Stimulated activated naive CD8-positive, alpha-beta T cell treated with anti-CD3 and anti-CD28 coated beads, Interleukin-15, amount 100 ng/mL, for 72 hours (primary cell): ENCODE results near the gene PLPP4.

ENCODE experiments used
- ATAC-seq: fragments of 150-1000 bp; cut with Tn5 transposase; 2 replicates; pipeline ENCODE4 v1.10.0; 2021; ENCODE audit warnings: mild to moderate bottlenecking, moderate library complexity
- DNase-seq, 2 donors: peaks; one replicate each; pipeline ENCODE4 v3.0.0; 2021 to 2022
- H3K27ac Mint-ChIP-seq, 2 donors: one replicate each; pipeline ENCODE4 v1.8.0; 2022; ENCODE audit warnings: mild to moderate bottlenecking in 2 of 2, mixed read lengths in 2 of 2, moderate library complexity in 2 of 2
- H3K27me3 Mint-ChIP-seq: one replicate; pipeline ENCODE4 v1.8.0; 2022; ENCODE audit warnings: mixed read lengths
- H3K4me1 Mint-ChIP-seq: one replicate; pipeline ENCODE4 v1.8.0; 2022; ENCODE audit warnings: mild to moderate bottlenecking, mixed read lengths
- H3K4me3 Mint-ChIP-seq, 2 donors: one replicate each; pipeline ENCODE4 v1.8.0; 2022; ENCODE audit warnings: mild to moderate bottlenecking in 2 of 2, mixed read lengths in 2 of 2, moderate library complexity in 1 of 2
- H3K9me3 Mint-ChIP-seq, 2 donors: one replicate each; pipeline ENCODE4 v1.8.0; 2022; ENCODE audit warnings: mixed read lengths in 2 of 2

The PLPP4 gene

GRCh38 chr10:120436439-120437112, 20.5 kb upstream of the PLPP4 start:
- no peak overlapping the region for H3K27ac Mint-ChIP-seq
- H3K4me3 Mint-ChIP-seq: no peak overlapping the region
- ATAC-seq (no peak), DNase-seq (no peak)
- H3K27me3 Mint-ChIP-seq: peaks cover 20% of the 10 kb centered on the region
- H3K9me3 Mint-ChIP-seq: peaks cover 0 to 8% of the 10 kb centered on the region in 2 donors
- peaks cover under 1% of the 10 kb centered on the region for H3K4me1 Mint-ChIP-seq

- Mint-ChIP-seq H3K27ac (no peak overlapping the region), H3K4me1 (no peaks in the 10 kb centered on the region), H3K9me3 (peaks cover 0 to 8% of the 10 kb centered on the region in 2 donors), H3K27me3 (peaks cover 10% of the 10 kb centered on the region), H3K4me3 (no peak overlapping the region)
- DNase-seq (no peak), ATAC-seq (no peak)
Measured at GRCh38 chr10:120437541-120437940, 19.5 kb upstream of the PLPP4 start.

- ATAC-seq (no peak), DNase-seq (no peak)
- Mint-ChIP-seq H3K9me3 (no peaks in the 10 kb centered on the region), H3K4me1 (peaks cover 4% of the 10 kb centered on the region), H3K27ac (no peak overlapping the region), H3K4me3 (no peak overlapping the region), H3K27me3 (peaks cover 35% of the 10 kb centered on the region)
Measured at GRCh38 chr10:120451968-120452367, 5.1 kb upstream of the PLPP4 start.

GRCh38 chr10:120453319-120453718, 3.7 kb upstream of the PLPP4 start:
- H3K27me3 Mint-ChIP-seq: peaks cover 46% of the 10 kb centered on the region

GRCh38 chr10:120453886-120454285, 3.1 kb upstream of the PLPP4 start:
- Mint-ChIP-seq H3K4me3 (no peak overlapping the region), H3K27me3 (peaks cover 52% of the 10 kb centered on the region), H3K4me1 (peaks cover 4% of the 10 kb centered on the region), H3K27ac (no peak overlapping the region), H3K9me3 (no peaks in the 10 kb centered on the region)
- DNase-seq: no peak
- ATAC-seq: no peak

More at GRCh38 chr10:120453319-120453718, 3.7 kb upstream of the PLPP4 start:
- DNase-seq (no peak), ATAC-seq (no peak)
- Mint-ChIP-seq H3K9me3 (no peaks in the 10 kb centered on the region), H3K4me3 (no peak overlapping the region), H3K4me1 (peaks cover 4% of the 10 kb centered on the region), H3K27ac (no peak overlapping the region)

GRCh38 chr10:120455004-120455403, 2.0 kb upstream of the PLPP4 start:
- Mint-ChIP-seq H3K4me1 (peaks cover 4% of the 10 kb centered on the region), H3K27me3 (peaks cover 53% of the 10 kb centered on the region), H3K27ac (peak overlapping the region in 1 of 2 donors; percentile 31), H3K9me3 (no peaks in the 10 kb centered on the region), H3K4me3 (no peak overlapping the region)
- DNase-seq (no peak), ATAC-seq (no peak)

- Mint-ChIP-seq H3K9me3 (no peaks in the 10 kb centered on the region), H3K27me3 (peaks cover 54% of the 10 kb centered on the region), H3K27ac (no peak overlapping the region), H3K4me3 (no peak overlapping the region), H3K4me1 (peaks cover 4% of the 10 kb centered on the region)
- DNase-seq (no peak), ATAC-seq (no peak)
Measured at GRCh38 chr10:120455606-120456005, 1.4 kb upstream of the PLPP4 start.

GRCh38 chr10:120456143-120456625, 843 bp upstream of the PLPP4 start:
- peaks cover 4% of the 10 kb centered on the region for H3K4me1 Mint-ChIP-seq
- H3K9me3 Mint-ChIP-seq: no peaks in the 10 kb centered on the region
- peaks cover 59% of the 10 kb centered on the region for H3K27me3 Mint-ChIP-seq
- peak overlapping the region; percentile 35 to 80 for H3K4me3 Mint-ChIP-seq
- ATAC-seq (peak; percentile 3), DNase-seq (no peak)
- H3K27ac Mint-ChIP-seq: no peak overlapping the region

- Mint-ChIP-seq H3K27me3 (peaks cover 59% of the 10 kb centered on the region), H3K27ac (no peak overlapping the region), H3K4me3 (peak overlapping the region; percentile 42 to 59), H3K4me1 (peaks cover 4% of the 10 kb centered on the region), H3K9me3 (no peaks in the 10 kb centered on the region)
- ATAC-seq: no peak
- DNase-seq: no peak
Measured at GRCh38 chr10:120457431-120458172, 575 bp downstream of the PLPP4 start.

- peaks cover 58% of the 10 kb centered on the region for H3K27me3 Mint-ChIP-seq
- ATAC-seq (no peak), DNase-seq (no peak)
- H3K4me3 Mint-ChIP-seq: peak overlapping the region; percentile 32 to 36
- H3K9me3 Mint-ChIP-seq: no peaks in the 10 kb centered on the region
- H3K4me1 Mint-ChIP-seq: peaks cover 4% of the 10 kb centered on the region
- H3K27ac Mint-ChIP-seq: no peak overlapping the region
Measured at GRCh38 chr10:120458432-120458831, 1.4 kb downstream of the PLPP4 start.

- H3K27me3 Mint-ChIP-seq: peaks cover 51% of the 10 kb centered on the region
Measured at GRCh38 chr10:120459185-120459584, 2.2 kb downstream of the PLPP4 start.

GRCh38 chr10:120460186-120460585, 3.2 kb downstream of the PLPP4 start:
- Mint-ChIP-seq H3K9me3 (no peaks in the 10 kb centered on the region), H3K27me3 (peaks cover 41% of the 10 kb centered on the region)
- no peak for ATAC-seq

More at GRCh38 chr10:120459185-120459584, 2.2 kb downstream of the PLPP4 start:
- Mint-ChIP-seq H3K4me3 (no peak overlapping the region), H3K27ac (no peak overlapping the region), H3K4me1 (peaks cover 4% of the 10 kb centered on the region), H3K9me3 (no peaks in the 10 kb centered on the region)
- DNase-seq: no peak
- no peak for ATAC-seq

GRCh38 chr10:120460776-120461175, 3.7 kb downstream of the PLPP4 start:
- peaks cover 35% of the 10 kb centered on the region for H3K27me3 Mint-ChIP-seq
- no peak overlapping the region for H3K27ac Mint-ChIP-seq
- no peaks in the 10 kb centered on the region for H3K9me3 Mint-ChIP-seq
- no peak overlapping the region for H3K4me3 Mint-ChIP-seq
- peaks cover 4% of the 10 kb centered on the region for H3K4me1 Mint-ChIP-seq
- ATAC-seq: no peak
- DNase-seq: no peak

More at GRCh38 chr10:120460186-120460585, 3.2 kb downstream of the PLPP4 start:
- no peak for DNase-seq
- Mint-ChIP-seq H3K4me1 (peaks cover 4% of the 10 kb centered on the region), H3K27ac (no peak overlapping the region), H3K4me3 (no peak overlapping the region)

- ATAC-seq (no peak), DNase-seq (no peak)
- Mint-ChIP-seq H3K4me1 (no peaks in the 10 kb centered on the region), H3K9me3 (no peaks in the 10 kb centered on the region), H3K4me3 (no peak overlapping the region), H3K27ac (no peak overlapping the region), H3K27me3 (peaks cover 24% of the 10 kb centered on the region)
Measured at GRCh38 chr10:120462018-120462682, 5.1 kb downstream of the PLPP4 start.

GRCh38 chr10:120465138-120465537, 8.1 kb downstream of the PLPP4 start:
- ATAC-seq (no peak), DNase-seq (no peak)
- Mint-ChIP-seq H3K4me1 (no peaks in the 10 kb centered on the region), H3K4me3 (no peak overlapping the region), H3K27me3 (peaks cover 6% of the 10 kb centered on the region), H3K9me3 (no peaks in the 10 kb centered on the region), H3K27ac (no peak overlapping the region)

- Mint-ChIP-seq H3K9me3 (no peaks in the 10 kb centered on the region), H3K27ac (no peak overlapping the region), H3K4me1 (no peaks in the 10 kb centered on the region), H3K27me3 (peaks cover 1% of the 10 kb centered on the region), H3K4me3 (no peak overlapping the region)
- no peak for ATAC-seq
- DNase-seq: no peak
Measured at GRCh38 chr10:120466006-120466405, 9.0 kb downstream of the PLPP4 start.
